ENCODE measurements around the gene SPSB3. TPM values are rescaled to one million over a fixed set of nuclear protein-coding genes. Genes with fewer than 3 reads are reported as not detected.
A peak's percentile ranks its signal among the peaks of the same experiment; 100 is the strongest.

SPSB3 gene
- total and polyA plus RNA-seq, 2 of the 13 experiments (the other 11 are each of a cell fraction or from before 2014, with no cell fraction given), result 13.2 to 21.9 TPM

DNA sequence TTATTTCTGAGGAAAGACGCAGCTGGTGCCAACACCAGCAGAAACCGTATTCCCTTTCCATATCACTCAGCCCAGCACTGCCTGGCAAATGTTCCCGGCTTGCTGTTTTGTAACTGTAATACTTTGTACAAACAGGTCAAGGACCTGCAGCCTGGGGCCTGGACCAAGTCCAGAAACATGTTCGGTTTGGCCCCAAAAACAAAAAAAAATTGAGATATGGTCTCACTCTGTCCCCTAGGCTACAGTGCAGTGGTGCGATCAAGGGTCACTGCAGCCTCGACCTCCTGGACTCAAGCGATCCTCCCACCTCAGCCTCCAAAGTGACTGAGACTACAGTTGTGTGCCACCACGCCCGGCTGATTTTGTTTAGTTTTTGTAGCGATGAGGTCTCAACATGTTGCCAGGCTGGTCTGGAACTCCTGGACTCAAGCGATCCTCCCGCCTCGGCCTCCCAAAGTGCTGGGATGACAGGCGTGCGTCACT, 43.1 kb upstream of the SPSB3 start (continued):
- peak; percentile 34; the same call in 1 of the 2 replicates for TF ChIP-seq DPF2 (CRISPR knock-in tag; IDR thresholded peaks at IDR 0.05; ENCODE audit: borderline replicate concordance, low read depth)
- TF ChIP-seq ZNF772 (CRISPR knock-in tag; IDR thresholded peaks at IDR 0.05), result peak; percentile 37; the same call in 1 of the 2 replicates
- peak in 1 of 2 experiments; percentile 57; a peak in 1 of 4 replicates for TF ChIP-seq EP300 (IDR thresholded peaks at IDR 0.05; ENCODE audit: low read depth in 2 of 2, low read length in 2 of 2)
- no peak for TF ChIP-seq EP300 (CRISPR knock-in tag; IDR thresholded peaks at IDR 0.05; ENCODE audit: borderline replicate concordance)
- no peak; the same call in 1 of the 2 replicates for TF ChIP-seq ZNF501 (CRISPR knock-in tag; IDR thresholded peaks at IDR 0.05)
- peak; percentile 45; the same call in 1 of the 2 replicates for TF ChIP-seq ZNF317 (CRISPR knock-in tag; IDR thresholded peaks at IDR 0.05)
- no peak for TF ChIP-seq HNRNPK (IDR thresholded peaks at IDR 0.05; ENCODE audit: low read depth, low read length, poor library complexity, severe bottlenecking)
- TF ChIP-seq CEBPG (CRISPR knock-in tag; IDR thresholded peaks at IDR 0.05), result 0 out of 2 replicates have a peak, but pooled peaks have one; percentile 31
- TF ChIP-seq, protein P1, sequence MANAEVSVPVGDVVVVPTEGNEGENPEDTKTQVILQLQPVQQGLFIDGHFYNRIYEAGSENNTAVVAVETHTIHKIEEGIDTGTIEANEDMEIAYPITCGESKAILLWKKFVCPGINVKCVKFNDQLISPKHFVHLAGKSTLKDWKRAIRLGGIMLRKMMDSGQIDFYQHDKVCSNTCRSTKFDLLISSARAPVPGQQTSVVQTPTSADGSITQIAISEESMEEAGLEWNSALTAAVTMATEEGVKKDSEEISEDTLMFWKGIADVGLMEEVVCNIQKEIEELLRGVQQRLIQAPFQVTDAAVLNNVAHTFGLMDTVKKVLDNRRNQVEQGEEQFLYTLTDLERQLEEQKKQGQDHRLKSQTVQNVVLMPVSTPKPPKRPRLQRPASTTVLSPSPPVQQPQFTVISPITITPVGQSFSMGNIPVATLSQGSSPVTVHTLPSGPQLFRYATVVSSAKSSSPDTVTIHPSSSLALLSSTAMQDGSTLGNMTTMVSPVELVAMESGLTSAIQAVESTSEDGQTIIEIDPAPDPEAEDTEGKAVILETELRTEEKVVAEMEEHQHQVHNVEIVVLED (CRISPR knock-in tag; IDR thresholded peaks at IDR 0.05; ENCODE audit: borderline replicate concordance), result peak; percentile 59
- TF ChIP-seq SOX13 (IDR thresholded peaks at IDR 0.05), result no peak
- peak in 1 of 2 experiments; percentile 61; a peak in 2 of 4 replicates for TF ChIP-seq SOX13 (CRISPR knock-in tag; conservative IDR thresholded peaks at IDR 0.05 in 1 of 2, IDR thresholded peaks at IDR 0.05 in 1 of 2)
- TF ChIP-seq, protein P2, sequence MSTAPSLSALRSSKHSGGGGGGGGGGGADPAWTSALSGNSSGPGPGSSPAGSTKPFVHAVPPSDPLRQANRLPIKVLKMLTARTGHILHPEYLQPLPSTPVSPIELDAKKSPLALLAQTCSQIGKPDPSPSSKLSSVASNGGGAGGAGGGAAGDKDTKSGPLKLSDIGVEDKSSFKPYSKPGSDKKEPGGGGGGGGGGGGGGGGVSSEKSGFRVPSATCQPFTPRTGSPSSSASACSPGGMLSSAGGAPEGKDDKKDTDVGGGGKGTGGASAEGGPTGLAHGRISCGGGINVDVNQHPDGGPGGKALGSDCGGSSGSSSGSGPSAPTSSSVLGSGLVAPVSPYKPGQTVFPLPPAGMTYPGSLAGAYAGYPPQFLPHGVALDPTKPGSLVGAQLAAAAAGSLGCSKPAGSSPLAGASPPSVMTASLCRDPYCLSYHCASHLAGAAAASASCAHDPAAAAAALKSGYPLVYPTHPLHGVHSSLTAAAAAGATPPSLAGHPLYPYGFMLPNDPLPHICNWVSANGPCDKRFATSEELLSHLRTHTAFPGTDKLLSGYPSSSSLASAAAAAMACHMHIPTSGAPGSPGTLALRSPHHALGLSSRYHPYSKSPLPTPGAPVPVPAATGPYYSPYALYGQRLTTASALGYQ (CRISPR knock-in tag; IDR thresholded peaks at IDR 0.05), result peak; percentile 41; the same call in 1 of the 2 replicates
- no peak for TF ChIP-seq ELF1 (CRISPR knock-in tag; IDR thresholded peaks at IDR 0.05)
- peak; percentile 48; the same call in 1 of the 2 replicates for TF ChIP-seq MEIS1 (CRISPR knock-in tag; IDR thresholded peaks at IDR 0.05; ENCODE audit: borderline replicate concordance)
- no peak for TF ChIP-seq ZNF800 (CRISPR knock-in tag; IDR thresholded peaks at IDR 0.05)
- TF ChIP-seq BCL6 (CRISPR knock-in tag; IDR thresholded peaks at IDR 0.05), result peak; percentile 46; the same call in 1 of the 2 replicates
- no peak for TF ChIP-seq SETDB1 (CRISPR knock-in tag; IDR thresholded peaks at IDR 0.05; ENCODE audit: borderline replicate concordance)
- peak; percentile 22; the same call in 1 of the 2 replicates for TF ChIP-seq ZHX1 (CRISPR knock-in tag; IDR thresholded peaks at IDR 0.05; ENCODE audit: low read depth)
- no peak; the same call in 1 of the 2 replicates for TF ChIP-seq GLI4 (CRISPR knock-in tag; IDR thresholded peaks at IDR 0.05; ENCODE audit: borderline replicate concordance)
- 0 out of 2 replicates have a peak, but pooled peaks have one; percentile 43 for TF ChIP-seq AKAP8 (CRISPR knock-in tag; IDR thresholded peaks at IDR 0.05)
- peak; percentile 12; the same call in 1 of the 2 replicates for TF ChIP-seq SOX5 (CRISPR knock-in tag; IDR thresholded peaks at IDR 0.05; ENCODE audit: borderline replicate concordance)

Measured in HepG2 (cell line).